HG02981 (cell line): ENCODE results near the gene FAAP100.

Source experiments
- ATAC-seq: cut with Tn5 transposase; IDR thresholded peaks from one replicate; pipeline ENCODE4 v1.9.1; 2021; ENCODE audit warnings: mild to moderate bottlenecking, moderate library complexity; ENCODE audit not compliant: unreplicated experiment

Gene FAAP100

GRCh38 chr17:81513372-81513752 is 38.8 kb downstream of the FAAP100 start:
- peak; percentile 2 for ATAC-seq

- ATAC-seq, result peak; percentile 43
These were observed 39.4 kb downstream of the FAAP100 start, which contains the start of gene ACTG1 for GRCh38 chr17:81512562-81513371. Gene ACTG1 (minus strand): TSS chr17:81512799. CDS start chr17:81512354, 445 bp downstream.

GRCh38 chr17:81511804-81512561 is 40.2 kb downstream of the FAAP100 start:
- ATAC-seq, result peak; percentile 0

- ATAC-seq, result no peak
These were observed 40.7 kb downstream of the FAAP100 start for GRCh38 chr17:81511554-81511803.

GRCh38 chr17:81510785-81511553 is 41.2 kb downstream of the FAAP100 start:
- ATAC-seq, result no peak

- no peak for ATAC-seq
These were observed 42.0 kb downstream of the FAAP100 start for GRCh38 chr17:81509972-81510784.

- no peak for ATAC-seq
These were observed 42.8 kb downstream of the FAAP100 start for GRCh38 chr17:81509207-81509971.

GRCh38 chr17:81508639-81509206 is 43.4 kb downstream of the FAAP100 start:
- no peak for ATAC-seq

GRCh38 chr17:81503619-81504018 is 48.5 kb downstream of the FAAP100 start:
- ATAC-seq, result no peak

- ATAC-seq, result no peak
These were observed 49.6 kb downstream of the FAAP100 start for GRCh38 chr17:81502471-81503017.

GRCh38 chr17:81500047-81500446 is 52.1 kb downstream of the FAAP100 start:
- no peak for ATAC-seq

GRCh38 chr17:81499601-81499970 is 52.6 kb downstream of the FAAP100 start:
- no peak for ATAC-seq

GRCh38 chr17:81498953-81499600 is 53.1 kb downstream of the FAAP100 start:
- ATAC-seq, result no peak

- ATAC-seq, result no peak
These were observed 57.4 kb downstream of the FAAP100 start for GRCh38 chr17:81494626-81495377.

GRCh38 chr17:81493198-81494038 is 58.7 kb downstream of the FAAP100 start:
- ATAC-seq, result no peak

GRCh38 chr17:81492706-81493105 is 59.4 kb downstream of the FAAP100 start:
- no peak for ATAC-seq

- ATAC-seq, result no peak
These were observed 60.0 kb downstream of the FAAP100 start for GRCh38 chr17:81492202-81492601.
